HG03045 (cell line): ENCODE measurements around the gene DGKB.

Experiments
- ATAC-seq: cut with Tn5 transposase; IDR thresholded peaks from one replicate; pipeline ENCODE4 v1.9.1; 2021; ENCODE audit warnings: mild to moderate bottlenecking, moderate library complexity; ENCODE audit not compliant: unreplicated experiment

The DGKB gene

GRCh38 chr7:14861456-14861855 lies 41.1 kb downstream of the DGKB start:
- ATAC-seq, result no peak

GRCh38 chr7:14859267-14859666 lies 43.3 kb downstream of the DGKB start:
- no peak for ATAC-seq

- ATAC-seq, result no peak
These were observed 43.7 kb downstream of the DGKB start for GRCh38 chr7:14858866-14859265.

GRCh38 chr7:14858410-14858809 lies 44.1 kb downstream of the DGKB start:
- no peak for ATAC-seq

GRCh38 chr7:14855033-14855794 lies 47.3 kb downstream of the DGKB start:
- no peak for ATAC-seq

- ATAC-seq, result no peak
These were observed 48.1 kb downstream of the DGKB start for GRCh38 chr7:14854471-14854870.

- no peak for ATAC-seq
These were observed 50.9 kb downstream of the DGKB start for GRCh38 chr7:14851610-14852009.

- no peak for ATAC-seq
These were observed 52.5 kb downstream of the DGKB start for GRCh38 chr7:14850039-14850438.

- no peak for ATAC-seq
These were observed 56.1 kb downstream of the DGKB start for GRCh38 chr7:14846405-14846804.

- ATAC-seq, result no peak
These were observed 58.8 kb downstream of the DGKB start for GRCh38 chr7:14843755-14844154.

- no peak for ATAC-seq
These were observed 60.0 kb downstream of the DGKB start for GRCh38 chr7:14842523-14842922.

GRCh38 chr7:14841869-14842268 lies 60.7 kb downstream of the DGKB start:
- ATAC-seq, result no peak

GRCh38 chr7:14841086-14841485 lies 61.5 kb downstream of the DGKB start:
- ATAC-seq, result no peak

GRCh38 chr7:14839307-14839706 lies 63.2 kb downstream of the DGKB start:
- no peak for ATAC-seq

- ATAC-seq, result no peak
These were observed 65.3 kb downstream of the DGKB start for GRCh38 chr7:14837216-14837615.

- no peak for ATAC-seq
These were observed 65.9 kb downstream of the DGKB start for GRCh38 chr7:14836571-14837189.

- no peak for ATAC-seq
These were observed 66.5 kb downstream of the DGKB start for GRCh38 chr7:14836006-14836405.

- ATAC-seq, result no peak
These were observed 67.2 kb downstream of the DGKB start for GRCh38 chr7:14835384-14835783.

- no peak for ATAC-seq
These were observed 67.7 kb downstream of the DGKB start for GRCh38 chr7:14834883-14835282.

- ATAC-seq, result peak; percentile 60
These were observed 68.1 kb downstream of the DGKB start for GRCh38 chr7:14834456-14834855.

- no peak for ATAC-seq
These were observed 68.8 kb downstream of the DGKB start for GRCh38 chr7:14833707-14834106.

- no peak for ATAC-seq
These were observed 74.5 kb downstream of the DGKB start for GRCh38 chr7:14828053-14828452.

- ATAC-seq, result no peak
These were observed 76.1 kb downstream of the DGKB start for GRCh38 chr7:14826426-14826825.
